ENCODE results near the gene KLK11. TPM values are rescaled to one million over a fixed set of nuclear protein-coding genes. Genes with fewer than 3 reads are reported as not detected.

KLK11 gene
- total RNA-seq, 1 donor from 2014 or later, result not detected

GRCh38 chr19:51040151-51040550, 13.7 kb upstream of the KLK11 start:
- no peak for TF ChIP-seq CTCF (IDR thresholded peaks at IDR 0.05)
- Mint-ChIP-seq H3K9me3 (ENCODE audit: unreplicated experiment) (peaks cover 10% of the 10 kb centered on the region), H3K4me3 (ENCODE audit: unreplicated experiment) (no peak overlapping the region), H3K27ac (ENCODE audit: unreplicated experiment) (no peak overlapping the region), H3K27me3 (ENCODE audit: unreplicated experiment) (no peaks in the 10 kb centered on the region), H3K4me1 (ENCODE audit: unreplicated experiment) (no peaks in the 10 kb centered on the region), H3K36me3 (ENCODE audit: unreplicated experiment) (no peaks in the 10 kb centered on the region)
- DNase-seq (ENCODE audit: extremely low spot score, unreplicated experiment), result no peak

- H3K9me3 Mint-ChIP-seq (ENCODE audit: unreplicated experiment), result peaks cover 6% of the 10 kb centered on the region
- H3K36me3 Mint-ChIP-seq (ENCODE audit: unreplicated experiment), result no peaks in the 10 kb centered on the region
- H3K27ac Mint-ChIP-seq (ENCODE audit: unreplicated experiment), result no peak overlapping the region
- H3K4me3 Mint-ChIP-seq (ENCODE audit: unreplicated experiment), result no peak overlapping the region
- H3K27me3 Mint-ChIP-seq (ENCODE audit: unreplicated experiment), result no peaks in the 10 kb centered on the region
- DNase-seq (ENCODE audit: extremely low spot score, unreplicated experiment), result no peak
- TF ChIP-seq CTCF (IDR thresholded peaks at IDR 0.05), result no peak
- H3K4me1 Mint-ChIP-seq (ENCODE audit: unreplicated experiment), result no peaks in the 10 kb centered on the region
Observed at GRCh38 chr19:51036519-51036918, 10.1 kb upstream of the KLK11 start.

- peaks cover 19% of the 10 kb centered on the region for H3K9me3 Mint-ChIP-seq (ENCODE audit: unreplicated experiment)
- DNase-seq (ENCODE audit: extremely low spot score, unreplicated experiment), result no peak
- no peak for TF ChIP-seq CTCF (IDR thresholded peaks at IDR 0.05)
- H3K4me3 Mint-ChIP-seq (ENCODE audit: unreplicated experiment), result no peak within 1 kb of the TSS
- H3K4me1 Mint-ChIP-seq (ENCODE audit: unreplicated experiment), result no peaks in the 10 kb centered on the region
- H3K27ac Mint-ChIP-seq (ENCODE audit: unreplicated experiment), result no peak within 1 kb of the TSS
- H3K36me3 Mint-ChIP-seq (ENCODE audit: unreplicated experiment), result no peaks in the 10 kb centered on the region
- H3K27me3 Mint-ChIP-seq (ENCODE audit: unreplicated experiment), result no peaks in the 10 kb centered on the region
Observed at GRCh38 chr19:51034704-51035103, 8.3 kb upstream of the KLK11 start, which contains the start of gene KLK12. Gene KLK12, minus strand, starts transcription at chr19:51035002. Its CDS starts 381 bp downstream, at chr19:51034621.

GRCh38 chr19:51031880-51032225, 5.4 kb upstream of the KLK11 start:
- TF ChIP-seq CTCF (IDR thresholded peaks at IDR 0.05), result no peak
- Mint-ChIP-seq H3K27ac (ENCODE audit: unreplicated experiment) (no peak overlapping the region), H3K27me3 (ENCODE audit: unreplicated experiment) (no peaks in the 10 kb centered on the region), H3K4me1 (ENCODE audit: unreplicated experiment) (no peaks in the 10 kb centered on the region), H3K36me3 (ENCODE audit: unreplicated experiment) (no peaks in the 10 kb centered on the region), H3K4me3 (ENCODE audit: unreplicated experiment) (no peak overlapping the region), H3K9me3 (ENCODE audit: unreplicated experiment) (peaks cover 22% of the 10 kb centered on the region)
- no peak for DNase-seq (ENCODE audit: extremely low spot score, unreplicated experiment)

GRCh38 chr19:51031220-51031879, 4.9 kb upstream of the KLK11 start:
- Mint-ChIP-seq H3K9me3 (ENCODE audit: unreplicated experiment) (peaks cover 17% of the 10 kb centered on the region), H3K4me1 (ENCODE audit: unreplicated experiment) (no peaks in the 10 kb centered on the region), H3K36me3 (ENCODE audit: unreplicated experiment) (no peaks in the 10 kb centered on the region), H3K27me3 (ENCODE audit: unreplicated experiment) (no peaks in the 10 kb centered on the region), H3K27ac (ENCODE audit: unreplicated experiment) (no peak overlapping the region), H3K4me3 (ENCODE audit: unreplicated experiment) (no peak overlapping the region)
- DNase-seq (ENCODE audit: extremely low spot score, unreplicated experiment), result no peak
- TF ChIP-seq CTCF (IDR thresholded peaks at IDR 0.05), result no peak

Data from osteocyte (in vitro differentiated cells).